ENCODE measurements around the gene TP53I13.
"Not testable (repeated sequence)": the region's sequence is repeated elsewhere in the genome, so short reads cannot be mapped to it uniquely, and the experiment has no call there.

TP53I13 gene

GRCh38 chr17:29568331-29569244 is at the start of gene TP53I13:
TSS of gene TP53I13 (plus strand) at chr17:29568701. CDS start at chr17:29568759, 58 bp downstream.
- peak; percentile 49 to 91 (median 69) for DNase-seq

DNA sequence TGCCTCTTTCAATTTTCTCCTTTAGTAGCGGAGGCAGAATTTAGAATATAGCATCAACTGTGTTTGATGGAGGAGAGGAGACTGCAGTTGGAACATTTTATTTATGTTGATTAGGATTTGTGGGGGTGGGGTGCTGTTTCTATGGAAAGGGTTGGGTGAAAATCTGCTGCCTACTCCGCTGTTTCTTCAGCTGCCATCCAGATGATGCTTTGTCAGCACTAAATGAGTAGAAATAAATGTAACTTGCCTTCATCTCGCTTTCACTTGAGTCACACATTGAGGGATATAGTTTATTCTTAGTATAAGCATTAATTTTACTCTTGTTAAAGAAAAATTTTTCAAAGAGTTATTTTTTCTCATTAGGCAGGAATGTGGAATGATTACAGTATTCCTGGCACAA is 43.8 kb upstream of the TP53I13 start:
- DNase-seq: no peak

DNA sequence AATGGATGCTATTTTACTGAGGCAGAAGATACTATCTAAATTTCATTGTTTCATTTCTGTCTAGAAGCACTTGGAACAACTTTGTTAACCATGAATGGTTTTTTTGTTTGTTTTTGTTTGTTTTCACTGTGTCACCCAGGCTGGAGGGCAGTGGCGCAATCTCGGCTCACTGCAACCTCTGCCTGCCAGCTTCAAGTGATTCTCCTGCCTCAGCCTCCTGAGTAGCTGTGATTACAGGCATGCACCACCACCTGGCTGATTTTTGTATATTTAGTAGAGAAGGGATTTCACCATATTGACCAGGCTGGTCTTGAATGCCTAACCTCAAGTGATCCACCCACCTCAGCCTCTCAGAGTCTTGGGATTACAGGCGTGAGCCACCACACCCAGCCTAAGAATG is 42.2 kb upstream of the TP53I13 start:
- DNase-seq: no peak

GRCh38 chr17:29533976-29534375 is 34.5 kb upstream of the TP53I13 start:
- no peak for DNase-seq

DNA sequence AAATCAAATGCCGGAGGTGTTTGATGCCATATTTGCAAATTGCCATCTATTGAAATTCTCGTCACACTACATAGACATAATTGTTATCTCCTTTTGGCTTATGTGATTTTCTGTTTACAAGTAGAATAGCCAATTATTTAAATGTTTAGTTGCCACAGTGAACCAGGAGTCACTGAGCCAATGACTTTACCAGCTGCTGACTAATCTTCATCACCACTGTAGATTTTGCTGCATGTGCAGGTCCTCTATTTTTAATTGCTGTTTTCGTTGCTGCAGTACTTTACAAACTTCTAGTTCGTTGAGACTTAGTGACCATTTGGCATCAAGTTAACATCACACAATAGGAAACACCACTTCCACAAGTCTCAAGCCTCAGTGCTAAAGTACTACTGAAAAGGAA is 24.4 kb upstream of the TP53I13 start:
- DNase-seq: no peak

DNA sequence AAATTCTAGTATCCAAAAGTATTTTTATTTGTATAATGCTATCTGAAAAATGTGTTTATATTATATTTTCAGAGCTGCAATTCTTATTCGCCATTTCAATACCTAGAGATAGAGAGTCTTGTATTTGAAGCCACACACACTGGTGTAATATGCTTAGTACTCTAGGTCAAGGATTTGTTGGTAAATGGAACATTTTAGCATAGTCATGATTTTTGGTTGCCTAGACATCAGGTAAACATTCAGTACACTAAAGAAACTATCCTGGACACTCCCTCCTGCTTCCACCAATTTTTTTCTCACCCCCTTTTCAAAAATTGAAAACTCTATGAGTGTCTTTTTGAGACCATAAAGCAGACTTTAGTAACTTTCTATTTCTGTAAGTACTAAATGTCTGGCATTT is 22.4 kb upstream of the TP53I13 start:
- no peak for DNase-seq

DNA sequence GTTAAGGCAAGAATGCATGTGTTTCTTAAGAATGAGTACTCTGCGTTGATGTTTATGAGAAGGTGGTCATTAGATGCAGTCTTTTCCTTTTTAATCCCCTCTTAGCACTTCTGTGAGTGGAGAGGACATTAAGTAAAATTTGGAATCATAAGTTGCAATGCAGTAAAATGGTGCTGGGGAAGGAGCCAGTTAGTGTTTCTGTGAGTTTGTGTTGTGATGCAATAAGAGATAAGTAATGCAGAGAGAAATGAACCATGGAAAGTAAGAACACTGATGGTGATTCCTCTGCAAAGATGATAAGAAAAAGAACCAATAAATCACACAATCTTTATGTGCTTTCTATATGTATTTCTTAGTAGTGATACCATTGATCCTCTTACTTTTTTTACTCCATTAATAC is 21.7 kb upstream of the TP53I13 start:
- no peak for DNase-seq

GRCh38 chr17:29549177-29549923 is 19.2 kb upstream of the TP53I13 start:
- no peak for DNase-seq

DNA sequence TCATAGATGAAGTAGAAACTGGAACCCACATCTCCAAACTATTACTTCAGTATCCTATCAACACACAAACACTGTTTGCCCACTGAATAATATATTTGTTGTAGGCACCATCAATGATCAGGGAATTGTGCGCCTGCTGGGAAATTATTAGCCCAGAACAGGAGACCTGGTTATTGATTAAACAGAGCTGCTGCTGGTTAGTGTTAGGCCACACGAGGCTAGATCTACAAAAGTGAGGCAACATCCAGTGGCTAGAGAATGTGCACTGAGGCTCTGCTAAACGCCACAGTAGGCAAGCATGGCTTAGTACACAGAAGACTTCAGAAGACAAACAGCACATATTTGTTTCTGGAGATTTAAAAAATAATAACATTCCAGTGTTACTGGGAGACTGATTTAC is 12.7 kb upstream of the TP53I13 start:
- no peak for DNase-seq

- DNase-seq: no peak
These were observed 11.3 kb upstream of the TP53I13 start for GRCh38 chr17:29557085-29557738.

DNA sequence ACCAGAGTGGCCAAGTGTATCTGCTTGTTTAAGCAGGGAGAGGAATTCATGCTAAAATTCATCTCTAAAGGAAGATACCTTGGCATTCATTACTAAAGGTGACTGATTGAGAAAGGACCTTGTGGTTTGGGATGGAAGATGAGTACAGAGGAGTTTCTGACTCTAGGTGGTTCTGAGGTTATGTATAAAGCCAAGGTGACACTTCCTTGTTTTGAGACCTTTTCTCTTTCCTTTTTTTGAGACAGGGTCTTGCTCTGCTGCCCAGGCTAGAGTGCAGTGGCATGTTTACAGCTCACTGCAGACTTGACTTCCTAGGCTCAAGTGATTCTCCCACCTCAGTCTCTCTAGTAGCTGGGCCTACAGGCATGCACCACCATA is 10.8 kb upstream of the TP53I13 start:
- no peak for DNase-seq

DNA sequence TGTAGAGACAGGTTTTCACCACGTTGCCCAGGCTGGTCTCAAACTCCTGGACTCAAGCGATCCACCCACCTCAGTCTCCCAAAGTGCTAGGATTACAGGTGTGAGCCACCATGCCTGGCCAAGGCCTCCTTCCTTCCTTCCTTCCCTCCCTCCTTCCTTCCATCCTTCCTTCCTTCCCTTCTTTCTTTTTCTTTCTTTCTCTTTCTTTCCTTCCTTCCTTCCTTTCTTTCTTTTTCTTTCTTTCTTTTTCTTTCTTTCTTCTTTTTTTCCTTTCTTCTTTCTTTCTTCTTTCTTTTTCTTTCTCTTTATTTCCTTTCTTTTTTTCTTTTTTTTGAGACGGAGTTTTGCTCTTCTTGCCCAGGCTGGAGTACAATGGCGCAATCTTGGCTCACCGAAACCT is 10.4 kb upstream of the TP53I13 start:
- not testable (repeated sequence) for DNase-seq

GRCh38 chr17:29559640-29560039 is 8.9 kb upstream of the TP53I13 start:
- no peak for DNase-seq

- DNase-seq: no peak
These were observed 8.2 kb upstream of the TP53I13 start for GRCh38 chr17:29560316-29560715.

- DNase-seq: no peak
These were observed 6.7 kb upstream of the TP53I13 start for GRCh38 chr17:29561554-29562517.

GRCh38 chr17:29562615-29563014 is 5.9 kb upstream of the TP53I13 start:
- no peak for DNase-seq

DNA sequence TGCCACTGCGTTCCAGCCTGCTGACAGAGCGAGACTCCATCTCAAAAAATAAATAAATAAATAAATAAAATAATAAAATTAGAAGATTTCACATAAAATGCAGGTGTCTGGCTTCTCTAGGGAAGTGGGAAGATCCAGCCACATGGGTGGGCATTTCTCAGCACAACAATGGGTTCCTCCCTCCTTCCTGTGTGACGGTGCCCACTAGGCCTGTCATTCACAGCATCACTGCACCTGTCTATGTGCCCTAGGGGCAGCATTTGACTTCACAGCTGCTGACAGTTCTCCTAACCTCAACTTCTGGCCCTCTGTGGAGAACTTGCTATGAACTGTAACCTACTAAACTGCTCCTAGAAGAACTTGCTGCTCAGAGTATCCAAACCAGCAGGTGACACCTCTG is 4.7 kb upstream of the TP53I13 start:
- DNase-seq: no peak

DNA sequence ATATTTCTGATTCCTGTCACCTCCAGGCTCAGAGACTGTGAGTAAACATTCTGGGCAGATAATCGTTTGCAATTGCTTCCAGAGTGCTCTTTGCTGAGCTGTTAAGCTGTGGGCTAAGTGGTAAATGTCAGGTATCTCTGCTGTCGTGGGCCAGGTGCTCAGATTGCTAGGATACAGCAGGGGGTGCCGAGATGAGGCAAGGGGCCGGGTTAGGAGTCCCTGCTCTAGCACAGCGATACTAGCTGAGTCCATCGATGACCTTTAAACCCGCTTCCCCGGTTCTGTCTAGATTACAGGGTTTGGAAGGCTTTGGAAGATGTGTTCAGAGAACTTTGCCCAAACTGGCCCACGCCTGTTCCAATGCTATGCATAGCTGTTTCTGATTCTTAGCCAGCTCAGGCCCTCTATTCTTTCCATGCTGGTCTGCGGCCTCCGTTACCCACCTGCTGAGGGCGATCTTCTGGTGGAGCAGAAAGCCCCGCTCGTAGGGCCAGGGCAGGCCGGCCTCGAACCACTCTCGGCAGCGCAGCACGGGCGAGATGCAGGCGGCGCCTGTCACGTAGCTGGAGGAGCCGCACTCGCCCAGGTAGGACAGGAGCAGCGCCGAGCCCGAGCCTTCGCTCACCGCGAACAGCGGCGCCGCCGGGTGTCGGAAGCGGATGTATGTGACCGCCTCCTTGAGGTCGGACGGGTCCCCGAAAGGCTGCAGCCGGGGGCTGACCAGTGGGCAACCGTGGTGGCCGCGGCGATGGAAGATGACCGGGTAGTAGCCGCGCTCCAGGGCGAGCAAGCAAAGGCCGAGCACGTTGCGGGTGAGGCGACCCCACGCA is 2.6 kb upstream of the TP53I13 start:
- DNase-seq: peak in 2 of 4 experiments; percentile 23 to 35

GRCh38 chr17:29566473-29567303 is 1.8 kb upstream of the TP53I13 start, which contains the start of gene ABHD15:
TSS of gene ABHD15 (minus strand) at chr17:29567037. CDS start at chr17:29566966, 71 bp downstream.
- peak in 2 of 4 experiments; percentile 37 to 53 for DNase-seq

- no peak for DNase-seq
These were observed 1.3 kb upstream of the TP53I13 start for GRCh38 chr17:29567304-29567553.
